MM.1S (cell line): Measurements from ENCODE around the gene KL.

Experiments used
- EZH2 ChIP-seq: fragments of 300-600 bp; sonication (generic); optimal IDR thresholded peaks from 2 replicates; pipeline ENCODE3; 2017; ENCODE audit warnings: low read depth, mild to moderate bottlenecking, antibody characterized with exemption, low read length, mixed read lengths
- EZH2phosphoT487 ChIP-seq: fragments of 300-600 bp; sonication (generic); IDR thresholded peaks from 2 replicates; pipeline ENCODE4 v1.6.1; 2018; ENCODE audit warnings: antibody characterized with exemption, low read length
- TF ChIP-seq, protein P1 (sequence below): fragments of 300-600 bp; sonication (generic); IDR thresholded peaks from 2 replicates; pipeline ENCODE4 v1.5.1; 2016; ENCODE audit warnings: antibody characterized with exemption, low read length, mixed read lengths

DNA sequence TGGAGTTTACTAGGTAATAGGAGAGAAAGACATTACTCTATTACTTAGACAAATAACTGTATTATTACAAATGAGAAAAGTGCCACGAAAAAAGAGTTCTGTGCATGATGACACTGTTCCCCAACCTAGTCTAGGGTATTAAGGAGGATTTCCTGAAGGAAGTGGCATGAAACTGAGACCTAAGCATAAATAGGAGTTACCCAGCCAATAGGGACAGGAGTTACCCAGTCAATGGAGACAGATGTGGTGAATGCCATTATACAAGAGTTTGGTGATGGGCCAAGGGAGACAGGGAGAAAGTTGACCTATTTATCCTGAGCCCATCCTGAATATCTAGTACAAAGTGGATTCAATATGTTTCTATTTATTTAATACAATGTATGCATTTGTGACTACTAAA lies 65.4 kb downstream of the KL start:
- TF ChIP-seq, protein P1, sequence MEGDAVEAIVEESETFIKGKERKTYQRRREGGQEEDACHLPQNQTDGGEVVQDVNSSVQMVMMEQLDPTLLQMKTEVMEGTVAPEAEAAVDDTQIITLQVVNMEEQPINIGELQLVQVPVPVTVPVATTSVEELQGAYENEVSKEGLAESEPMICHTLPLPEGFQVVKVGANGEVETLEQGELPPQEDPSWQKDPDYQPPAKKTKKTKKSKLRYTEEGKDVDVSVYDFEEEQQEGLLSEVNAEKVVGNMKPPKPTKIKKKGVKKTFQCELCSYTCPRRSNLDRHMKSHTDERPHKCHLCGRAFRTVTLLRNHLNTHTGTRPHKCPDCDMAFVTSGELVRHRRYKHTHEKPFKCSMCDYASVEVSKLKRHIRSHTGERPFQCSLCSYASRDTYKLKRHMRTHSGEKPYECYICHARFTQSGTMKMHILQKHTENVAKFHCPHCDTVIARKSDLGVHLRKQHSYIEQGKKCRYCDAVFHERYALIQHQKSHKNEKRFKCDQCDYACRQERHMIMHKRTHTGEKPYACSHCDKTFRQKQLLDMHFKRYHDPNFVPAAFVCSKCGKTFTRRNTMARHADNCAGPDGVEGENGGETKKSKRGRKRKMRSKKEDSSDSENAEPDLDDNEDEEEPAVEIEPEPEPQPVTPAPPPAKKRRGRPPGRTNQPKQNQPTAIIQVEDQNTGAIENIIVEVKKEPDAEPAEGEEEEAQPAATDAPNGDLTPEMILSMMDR = no peak
- TF ChIP-seq EZH2 = no peak
- TF ChIP-seq EZH2phosphoT487 = no peak
